Femur (tissue), 1 donor: Measurements from ENCODE around the gene ADGRG3.

ENCODE experiments used
- DNase-seq: peaks from one replicate; pipeline ENCODE4 v3.0.0-alpha.2; 2017

The ADGRG3 gene, protein sequence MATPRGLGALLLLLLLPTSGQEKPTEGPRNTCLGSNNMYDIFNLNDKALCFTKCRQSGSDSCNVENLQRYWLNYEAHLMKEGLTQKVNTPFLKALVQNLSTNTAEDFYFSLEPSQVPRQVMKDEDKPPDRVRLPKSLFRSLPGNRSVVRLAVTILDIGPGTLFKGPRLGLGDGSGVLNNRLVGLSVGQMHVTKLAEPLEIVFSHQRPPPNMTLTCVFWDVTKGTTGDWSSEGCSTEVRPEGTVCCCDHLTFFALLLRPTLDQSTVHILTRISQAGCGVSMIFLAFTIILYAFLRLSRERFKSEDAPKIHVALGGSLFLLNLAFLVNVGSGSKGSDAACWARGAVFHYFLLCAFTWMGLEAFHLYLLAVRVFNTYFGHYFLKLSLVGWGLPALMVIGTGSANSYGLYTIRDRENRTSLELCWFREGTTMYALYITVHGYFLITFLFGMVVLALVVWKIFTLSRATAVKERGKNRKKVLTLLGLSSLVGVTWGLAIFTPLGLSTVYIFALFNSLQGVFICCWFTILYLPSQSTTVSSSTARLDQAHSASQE

DNA sequence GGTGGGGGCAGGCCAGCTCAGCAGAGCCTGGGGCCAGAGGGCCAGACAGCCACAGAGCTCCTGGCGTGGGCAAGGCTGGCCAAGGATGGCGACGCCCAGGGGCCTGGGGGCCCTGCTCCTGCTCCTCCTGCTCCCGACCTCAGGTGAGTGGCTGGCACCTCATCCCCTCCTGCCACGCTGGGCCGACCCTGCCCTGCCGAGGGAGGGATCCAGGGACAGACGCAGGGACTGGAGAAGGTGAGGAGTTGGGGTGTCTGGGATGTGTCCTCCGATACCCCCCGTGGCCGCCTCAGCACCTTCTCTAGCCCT is at the start of gene ADGRG3:
Gene ADGRG3, plus strand, starts transcription at position 44 of the 309 bp plus-strand sequence. Its CDS starts 42 bp downstream, at position 86.
- no peak for DNase-seq

- peak; percentile 7 for DNase-seq
Measured at GRCh38 chr16:57619133-57619605, 48.9 kb upstream of the ADGRG3 start.

- peak; percentile 14 for DNase-seq
Measured at GRCh38 chr16:57619606-57620334, 48.3 kb upstream of the ADGRG3 start.

DNA sequence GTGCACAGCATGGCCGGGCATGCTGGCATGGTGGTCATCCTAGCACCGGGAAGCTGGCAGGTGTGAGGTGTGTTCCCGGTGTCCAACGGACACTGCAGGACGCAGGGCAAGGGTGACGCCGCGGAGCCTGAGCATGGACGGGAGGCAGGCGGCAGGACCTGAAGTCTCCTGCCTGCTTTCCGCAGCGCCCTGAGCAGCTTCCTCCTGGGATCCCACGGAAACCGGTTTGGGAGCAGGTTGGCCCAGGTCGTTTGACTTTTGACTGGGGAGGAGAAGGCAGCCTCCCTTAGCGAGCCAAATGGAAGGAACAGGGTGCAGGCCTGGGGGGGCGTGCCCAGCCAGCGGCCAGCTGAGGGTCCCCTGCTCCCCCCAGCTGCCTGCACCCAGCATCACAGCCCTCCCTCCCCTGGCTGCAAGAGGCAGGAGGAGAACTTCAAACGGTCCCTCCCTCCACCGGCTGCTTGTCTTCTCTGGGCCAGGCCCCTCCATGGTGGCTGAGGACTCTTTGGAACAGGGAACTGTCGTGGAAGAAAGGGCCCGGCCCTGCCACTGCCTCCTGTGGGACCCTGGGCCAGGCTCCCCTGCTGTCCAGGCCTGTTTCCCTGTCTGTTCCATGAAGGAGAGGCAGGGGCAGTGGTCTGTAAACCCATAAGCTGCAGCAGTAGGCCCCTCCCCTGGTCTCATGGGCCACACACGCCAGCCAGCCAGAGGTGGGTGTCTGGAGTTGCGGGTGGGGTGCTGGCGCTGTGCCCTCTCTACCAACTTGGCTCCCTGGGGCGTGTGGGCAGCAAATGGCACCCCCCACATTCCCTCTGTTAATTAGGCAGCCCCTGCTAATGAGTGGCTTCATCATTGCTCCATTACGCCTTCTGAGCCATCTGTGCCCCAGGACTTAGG is 47.5 kb upstream of the ADGRG3 start:
- DNase-seq: peak; percentile 12

DNA sequence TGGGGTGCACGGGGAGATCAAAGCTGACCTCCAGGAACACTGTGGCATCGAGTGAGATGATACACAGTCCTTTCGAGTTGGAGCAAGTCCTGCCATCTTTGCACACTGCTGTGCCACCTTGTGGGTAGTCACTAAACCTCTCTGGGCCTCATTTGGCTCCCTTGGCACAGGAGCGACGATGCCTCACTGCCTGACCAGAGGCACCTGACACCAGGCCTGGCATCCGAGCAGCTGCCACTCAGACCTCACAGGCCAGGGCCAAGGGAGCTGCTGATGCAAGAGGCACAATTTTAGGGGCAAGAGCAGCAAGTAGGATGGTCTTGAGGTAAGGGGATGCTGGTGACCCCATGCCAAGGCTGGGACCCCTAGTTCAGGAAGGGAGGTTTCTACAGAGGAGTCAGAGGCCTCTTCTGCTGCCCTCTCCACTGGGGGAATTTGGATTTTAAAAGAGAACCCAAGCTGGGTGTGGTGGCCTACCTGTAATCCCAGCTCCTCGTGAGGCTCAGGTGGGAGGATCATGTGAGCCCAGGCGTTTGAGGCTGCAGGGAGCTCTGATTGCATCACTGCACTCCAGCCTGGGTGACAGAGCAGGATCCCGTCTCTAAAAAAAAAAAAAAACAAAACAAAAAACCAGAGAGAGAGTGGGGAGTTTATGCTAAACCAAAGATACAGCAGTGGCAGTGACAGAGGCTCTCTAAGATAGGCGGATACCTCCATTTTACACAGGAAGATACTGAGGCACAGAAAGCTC is 46.4 kb upstream of the ADGRG3 start:
- DNase-seq: peak; percentile 13

- DNase-seq: no peak
Measured at GRCh38 chr16:57622361-57623250, 45.5 kb upstream of the ADGRG3 start.

DNA sequence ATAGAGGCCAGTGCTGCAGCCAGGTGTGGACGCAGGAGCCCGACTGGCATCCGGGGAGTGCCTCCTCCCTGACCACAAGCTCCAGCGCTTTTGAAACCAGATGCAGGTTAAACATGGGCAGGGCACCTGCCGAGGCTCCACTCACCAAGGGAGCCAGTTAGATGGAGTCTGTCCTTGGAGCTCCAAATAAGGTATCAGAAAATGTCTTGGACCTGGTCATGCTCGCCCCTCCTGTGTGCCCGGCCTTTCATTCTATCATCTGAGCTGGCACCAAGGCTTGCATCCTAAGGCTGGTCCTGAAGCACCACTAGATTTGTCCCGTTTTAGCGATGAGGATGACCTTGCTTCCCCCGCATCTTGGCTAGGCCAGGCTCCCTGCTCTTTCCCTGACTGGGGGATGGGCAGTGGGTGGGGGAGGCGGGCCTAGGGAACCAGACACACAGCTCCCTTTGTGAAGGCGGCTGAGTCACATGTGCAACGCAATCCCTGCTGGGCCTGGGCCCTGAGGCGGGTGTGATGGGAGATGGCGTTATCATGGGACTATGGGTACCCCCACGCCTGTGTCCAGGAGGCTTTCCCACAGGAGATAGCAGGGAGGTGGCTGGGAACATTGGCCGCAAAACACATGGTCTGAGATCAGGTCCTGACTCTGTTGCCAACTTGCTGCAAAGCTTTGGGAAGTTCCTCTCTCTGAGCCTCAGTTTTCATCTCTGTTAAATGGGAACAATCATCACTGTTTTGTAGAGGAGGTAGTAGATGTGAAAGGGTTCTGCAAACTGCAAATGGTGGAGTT is 44.7 kb upstream of the ADGRG3 start:
- no peak for DNase-seq

DNA sequence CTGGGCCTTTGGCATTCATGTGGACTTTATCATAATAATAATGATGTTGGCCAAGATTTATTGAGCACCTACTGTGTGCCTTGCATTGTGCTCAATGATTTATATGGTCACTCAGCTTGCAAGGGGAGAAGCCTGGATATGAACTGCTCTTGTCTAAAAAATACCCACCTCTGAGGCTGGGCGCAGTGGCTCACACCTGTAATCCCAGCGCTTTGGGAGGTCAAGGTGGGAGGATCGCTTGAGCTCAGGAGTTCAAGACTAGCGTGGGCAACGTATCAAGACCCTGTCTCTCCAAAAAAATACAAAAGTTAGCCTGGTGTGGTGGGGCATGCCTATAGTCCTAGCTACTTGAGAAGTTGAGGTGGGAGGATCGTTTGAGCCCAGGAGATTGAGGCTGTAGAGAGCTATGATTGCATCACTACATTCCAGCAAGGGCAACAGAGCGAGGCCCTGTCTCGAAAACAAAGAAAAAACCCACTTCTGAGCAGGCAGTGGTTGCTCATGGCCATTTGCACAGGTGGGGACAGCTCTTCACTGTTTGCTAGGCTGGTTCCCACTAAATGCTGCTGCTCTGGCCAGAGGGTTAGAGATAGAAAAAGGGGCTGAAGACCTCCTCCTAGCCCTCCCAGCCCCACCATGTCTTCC is 43.9 kb upstream of the ADGRG3 start:
- DNase-seq: no peak

DNA sequence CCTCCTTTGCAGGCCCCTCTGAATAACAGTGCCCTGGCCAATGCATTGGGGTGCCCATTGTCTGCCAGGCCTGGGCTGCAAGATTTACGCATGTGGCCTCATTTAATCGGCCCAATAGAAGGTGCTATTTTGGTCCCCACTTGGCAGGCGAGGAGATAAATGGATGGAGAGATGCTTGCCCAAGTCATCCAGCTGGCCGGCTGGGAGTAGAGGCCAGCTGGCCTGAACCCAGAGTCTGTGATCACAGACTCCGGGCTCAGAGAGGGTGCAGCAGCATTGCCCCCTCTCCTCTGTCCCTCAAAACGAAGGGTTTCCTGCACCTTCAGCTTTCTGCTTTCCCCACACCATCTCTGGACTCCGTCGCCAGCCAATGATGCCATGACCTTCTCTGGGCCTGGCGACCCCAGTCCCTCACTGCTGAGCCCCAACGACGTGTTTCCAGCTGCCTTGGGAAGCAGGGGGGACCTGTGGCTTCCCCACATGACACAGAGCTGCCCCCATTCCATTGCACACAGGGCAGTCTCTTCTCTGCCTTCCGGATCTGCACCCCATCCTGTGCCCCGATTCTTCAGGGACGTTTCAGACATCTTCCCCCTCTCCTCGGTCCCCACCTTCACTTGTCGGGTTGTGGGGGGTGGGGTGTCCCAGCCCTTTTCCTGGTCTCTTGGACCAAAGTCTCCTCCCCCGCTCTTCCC is 43.2 kb upstream of the ADGRG3 start:
- DNase-seq: no peak

DNA sequence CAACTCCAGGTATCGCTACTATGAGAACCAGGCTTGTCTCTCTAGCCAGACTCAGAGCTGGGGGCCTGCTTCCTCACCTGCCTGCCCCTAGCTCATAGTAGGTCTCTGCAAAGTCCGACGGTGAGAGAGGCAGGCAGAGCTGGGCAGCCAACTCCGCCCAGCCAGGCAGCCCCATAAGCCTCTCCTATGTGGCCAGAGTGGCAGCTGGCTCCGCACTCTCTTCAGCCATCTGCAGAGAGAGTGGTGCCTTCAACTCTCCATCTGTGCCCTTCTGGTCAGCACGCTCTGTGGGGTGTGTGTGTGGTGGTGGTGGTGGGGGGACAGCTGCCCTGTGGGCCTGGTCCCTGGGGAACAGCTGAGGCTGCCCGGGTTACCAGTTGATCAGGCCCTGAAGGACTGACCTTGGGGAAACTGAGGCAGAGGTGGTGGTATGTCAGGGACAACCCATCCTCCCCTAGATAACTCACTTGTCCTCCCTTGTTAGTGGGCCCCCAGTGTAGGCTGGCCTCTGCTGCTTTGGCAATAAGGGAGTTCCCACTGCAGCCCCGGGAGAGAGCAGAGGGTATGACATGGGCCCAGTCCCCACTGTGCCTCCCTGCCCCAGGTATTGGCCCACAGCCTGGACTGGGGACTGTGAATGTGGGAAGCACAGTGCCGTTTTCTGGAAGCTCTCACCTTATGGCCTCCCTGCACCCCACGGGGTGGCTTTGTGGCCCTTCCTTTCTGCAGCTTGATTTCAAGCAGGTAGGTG is 41.5 kb upstream of the ADGRG3 start:
- DNase-seq: no peak

DNA sequence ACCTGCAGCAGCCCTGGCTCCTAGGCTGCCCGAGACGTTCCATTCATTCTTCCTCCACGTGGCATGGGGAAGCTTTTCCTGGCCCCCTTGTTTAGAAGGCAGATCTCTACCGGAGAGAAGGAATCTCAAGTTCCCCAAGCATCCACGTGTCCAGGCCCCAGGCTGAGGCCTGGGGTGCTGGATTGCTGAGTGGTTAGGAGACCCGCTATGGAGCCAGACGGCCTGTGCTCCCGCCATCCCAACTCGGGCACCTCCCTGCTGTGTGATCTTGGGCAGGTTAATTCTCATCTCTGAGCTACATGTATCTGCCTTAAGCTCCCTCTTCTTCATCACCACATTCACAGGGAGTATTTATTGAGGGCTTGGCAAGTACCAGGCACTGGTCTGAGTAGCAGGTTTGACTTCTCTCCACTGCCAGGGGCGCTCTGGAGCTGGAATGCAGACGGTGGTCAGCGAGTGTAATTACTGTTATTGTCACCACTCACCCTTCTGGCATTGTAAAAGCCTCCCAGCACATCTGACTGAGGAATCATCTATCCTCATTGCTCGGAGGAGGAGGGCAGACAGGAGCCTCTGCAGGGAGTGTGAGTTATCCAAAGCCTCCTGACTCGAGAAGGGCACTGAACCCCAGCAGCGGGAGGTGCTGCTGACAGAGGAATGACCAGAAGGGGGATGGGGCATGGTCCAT is 40.8 kb upstream of the ADGRG3 start:
- no peak for DNase-seq

DNA sequence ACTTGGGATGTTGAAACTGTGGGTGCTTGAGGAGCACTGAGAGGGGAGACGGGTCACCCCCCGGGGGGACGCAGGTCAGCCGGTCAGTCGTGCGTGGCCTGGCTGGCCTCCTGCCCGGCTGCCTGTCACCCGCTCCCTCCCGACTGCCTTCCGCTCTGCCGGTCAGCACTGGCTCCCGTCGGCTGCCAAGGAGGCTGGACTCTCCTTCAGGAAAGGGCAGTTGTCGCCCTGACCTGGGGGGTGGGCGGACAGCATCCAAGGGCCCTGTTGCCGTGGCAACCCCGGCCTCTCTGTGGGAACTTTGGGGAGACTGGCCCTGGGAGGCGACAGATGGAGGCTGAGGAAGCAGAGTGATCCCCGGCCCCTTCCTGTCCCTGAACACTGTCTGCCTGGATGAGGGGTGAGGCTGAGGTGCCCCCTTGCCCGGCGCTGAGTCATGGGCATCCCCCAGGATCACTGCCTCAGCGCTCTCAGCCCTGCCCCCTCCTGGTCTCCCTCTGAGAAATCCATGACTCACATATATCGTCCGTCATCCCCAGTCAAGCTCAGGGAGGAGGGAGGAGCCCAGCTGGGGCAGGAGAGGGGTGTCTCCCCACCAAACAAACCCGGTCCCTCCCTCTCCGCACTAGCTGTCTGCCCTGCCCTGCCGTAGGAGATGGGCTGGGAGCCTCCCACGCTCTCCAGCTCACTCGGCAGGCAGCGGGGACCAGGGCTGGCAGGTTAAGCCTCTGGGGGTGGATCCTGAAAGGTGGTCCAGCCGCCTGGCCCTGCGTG is 39.9 kb upstream of the ADGRG3 start, which contains the start of gene ADGRG1:
Gene ADGRG1, plus strand, starts transcription at position 623 of the 774 bp plus-strand sequence. CDS start 21,658 bp downstream, outside the sequence.
- peak; percentile 85 for DNase-seq

GRCh38 chr16:57628783-57629293 is 39.3 kb upstream of the ADGRG3 start:
- DNase-seq: no peak

DNA sequence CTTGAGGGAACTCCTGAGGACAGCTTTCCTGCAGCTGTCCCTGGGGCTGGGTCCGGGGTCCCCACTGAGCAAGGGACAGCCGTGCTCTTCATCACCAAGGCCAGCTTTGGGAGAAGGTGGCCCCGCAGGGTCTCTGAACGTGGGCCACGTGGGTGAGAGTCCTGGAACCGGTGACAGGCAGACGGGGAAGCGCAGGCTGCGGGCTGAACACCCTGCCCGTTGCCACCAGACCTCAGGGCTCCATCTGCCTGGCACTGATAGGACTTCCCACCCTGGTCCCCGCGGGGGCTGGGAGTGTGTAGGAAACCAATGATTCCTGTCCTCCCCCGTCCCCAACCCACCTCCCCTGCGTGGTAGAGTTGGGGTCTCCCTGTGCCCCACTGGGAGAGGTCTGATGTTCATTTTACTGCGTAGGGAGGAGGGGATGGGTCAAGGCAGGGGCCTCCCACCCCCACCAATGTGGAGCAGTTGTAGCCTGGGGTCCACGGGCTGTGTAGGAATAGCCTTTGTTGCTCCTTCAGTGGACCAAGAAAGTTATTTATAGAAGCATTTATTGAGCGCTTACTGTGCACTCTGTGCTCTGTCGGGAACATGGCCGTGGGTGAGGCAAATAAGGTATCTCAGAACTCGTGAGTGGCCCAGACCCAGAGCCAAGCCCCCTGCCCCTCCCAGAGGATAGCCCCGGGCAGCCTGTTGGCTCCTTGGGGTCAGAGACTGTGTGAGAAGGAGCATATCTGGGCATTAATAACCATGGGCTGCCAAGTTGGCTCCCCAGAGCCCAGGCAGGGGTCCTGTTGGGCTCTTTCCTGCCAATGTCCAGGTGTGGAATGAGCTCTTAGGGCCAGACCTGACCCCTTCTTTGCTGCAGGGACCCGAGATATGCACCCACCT is 38.3 kb upstream of the ADGRG3 start:
- DNase-seq: no peak

GRCh38 chr16:57630407-57630797 is 37.7 kb upstream of the ADGRG3 start:
- no peak for DNase-seq
